Measurements from ENCODE around the gene LYSET. TPM values are rescaled to one million over a fixed set of nuclear protein-coding genes. Genes with fewer than 3 reads are reported as not detected.
"Not testable (repeated sequence)": the region's sequence is repeated elsewhere in the genome, so short reads cannot be mapped to it uniquely, and the experiment has no call there.

LYSET gene
- total RNA-seq, 1 donor from 2014 or later = 28.3 TPM

DNA sequence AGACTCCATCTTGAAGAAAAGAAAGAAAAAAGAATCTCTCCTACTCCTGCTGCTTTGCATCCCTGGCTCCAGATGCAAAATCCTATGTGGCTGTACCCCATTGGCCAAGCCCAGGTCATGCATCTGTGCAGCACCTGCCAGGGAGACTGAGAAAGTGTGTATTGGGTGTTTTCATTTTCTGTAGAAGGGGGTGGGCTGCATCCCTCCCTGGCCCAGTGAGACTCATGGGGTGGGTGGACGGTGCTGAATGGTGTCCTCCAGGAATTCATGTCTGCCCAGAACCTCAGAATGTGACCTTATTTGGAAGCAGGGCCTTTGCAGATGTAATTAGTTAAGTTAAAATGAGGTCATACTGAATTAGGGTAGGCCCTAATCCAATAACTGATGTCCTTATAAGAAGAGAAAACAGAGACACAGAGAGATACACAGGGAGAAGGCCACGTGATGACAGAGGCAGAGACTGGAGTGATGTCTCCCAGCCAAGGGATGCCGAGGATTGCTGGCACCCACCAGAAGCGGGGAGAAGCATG lies 23.6 kb upstream of the LYSET start:
- H3K27ac Mint-ChIP-seq = no peak overlapping the region
- H3K4me1 Mint-ChIP-seq (ENCODE audit: low read depth) = peaks cover 3% of the 10 kb centered on the region
- DNase-seq (ENCODE audit: low spot score, unreplicated experiment) = no peak
- TF ChIP-seq, protein P1, sequence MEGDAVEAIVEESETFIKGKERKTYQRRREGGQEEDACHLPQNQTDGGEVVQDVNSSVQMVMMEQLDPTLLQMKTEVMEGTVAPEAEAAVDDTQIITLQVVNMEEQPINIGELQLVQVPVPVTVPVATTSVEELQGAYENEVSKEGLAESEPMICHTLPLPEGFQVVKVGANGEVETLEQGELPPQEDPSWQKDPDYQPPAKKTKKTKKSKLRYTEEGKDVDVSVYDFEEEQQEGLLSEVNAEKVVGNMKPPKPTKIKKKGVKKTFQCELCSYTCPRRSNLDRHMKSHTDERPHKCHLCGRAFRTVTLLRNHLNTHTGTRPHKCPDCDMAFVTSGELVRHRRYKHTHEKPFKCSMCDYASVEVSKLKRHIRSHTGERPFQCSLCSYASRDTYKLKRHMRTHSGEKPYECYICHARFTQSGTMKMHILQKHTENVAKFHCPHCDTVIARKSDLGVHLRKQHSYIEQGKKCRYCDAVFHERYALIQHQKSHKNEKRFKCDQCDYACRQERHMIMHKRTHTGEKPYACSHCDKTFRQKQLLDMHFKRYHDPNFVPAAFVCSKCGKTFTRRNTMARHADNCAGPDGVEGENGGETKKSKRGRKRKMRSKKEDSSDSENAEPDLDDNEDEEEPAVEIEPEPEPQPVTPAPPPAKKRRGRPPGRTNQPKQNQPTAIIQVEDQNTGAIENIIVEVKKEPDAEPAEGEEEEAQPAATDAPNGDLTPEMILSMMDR (IDR thresholded peaks at IDR 0.05; ENCODE audit: unreplicated experiment) = no peak
- H3K4me3 Mint-ChIP-seq (ENCODE audit: low read depth) = no peak overlapping the region
- no peaks in the 10 kb centered on the region for H3K27me3 Mint-ChIP-seq
- no peaks in the 10 kb centered on the region for H3K36me3 Mint-ChIP-seq (ENCODE audit: insufficient read depth)
- H3K9me3 Mint-ChIP-seq (ENCODE audit: low read depth) = no peaks in the 10 kb centered on the region

DNA sequence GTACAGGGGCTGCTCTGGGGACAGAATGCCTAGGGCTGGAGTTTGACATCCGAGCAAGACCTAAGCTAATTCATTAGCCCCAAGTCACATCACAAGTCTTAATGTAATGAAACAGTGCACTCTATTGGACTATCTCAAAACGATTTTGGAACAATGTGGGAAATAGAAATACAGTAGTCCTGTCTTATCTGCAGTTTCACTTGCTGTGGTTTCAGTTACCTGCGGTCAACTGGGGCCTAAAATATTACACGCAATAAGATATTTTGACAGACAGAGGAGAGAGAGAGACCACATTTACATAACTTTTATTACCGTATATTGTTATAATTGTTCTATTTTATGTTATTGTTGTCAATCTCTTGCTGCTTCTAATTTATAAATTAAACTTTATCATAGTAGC lies 21.6 kb upstream of the LYSET start:
- H3K4me1 Mint-ChIP-seq (ENCODE audit: low read depth) = no peaks in the 10 kb centered on the region
- H3K27me3 Mint-ChIP-seq = no peaks in the 10 kb centered on the region
- H3K4me3 Mint-ChIP-seq (ENCODE audit: low read depth) = no peak overlapping the region

DNA sequence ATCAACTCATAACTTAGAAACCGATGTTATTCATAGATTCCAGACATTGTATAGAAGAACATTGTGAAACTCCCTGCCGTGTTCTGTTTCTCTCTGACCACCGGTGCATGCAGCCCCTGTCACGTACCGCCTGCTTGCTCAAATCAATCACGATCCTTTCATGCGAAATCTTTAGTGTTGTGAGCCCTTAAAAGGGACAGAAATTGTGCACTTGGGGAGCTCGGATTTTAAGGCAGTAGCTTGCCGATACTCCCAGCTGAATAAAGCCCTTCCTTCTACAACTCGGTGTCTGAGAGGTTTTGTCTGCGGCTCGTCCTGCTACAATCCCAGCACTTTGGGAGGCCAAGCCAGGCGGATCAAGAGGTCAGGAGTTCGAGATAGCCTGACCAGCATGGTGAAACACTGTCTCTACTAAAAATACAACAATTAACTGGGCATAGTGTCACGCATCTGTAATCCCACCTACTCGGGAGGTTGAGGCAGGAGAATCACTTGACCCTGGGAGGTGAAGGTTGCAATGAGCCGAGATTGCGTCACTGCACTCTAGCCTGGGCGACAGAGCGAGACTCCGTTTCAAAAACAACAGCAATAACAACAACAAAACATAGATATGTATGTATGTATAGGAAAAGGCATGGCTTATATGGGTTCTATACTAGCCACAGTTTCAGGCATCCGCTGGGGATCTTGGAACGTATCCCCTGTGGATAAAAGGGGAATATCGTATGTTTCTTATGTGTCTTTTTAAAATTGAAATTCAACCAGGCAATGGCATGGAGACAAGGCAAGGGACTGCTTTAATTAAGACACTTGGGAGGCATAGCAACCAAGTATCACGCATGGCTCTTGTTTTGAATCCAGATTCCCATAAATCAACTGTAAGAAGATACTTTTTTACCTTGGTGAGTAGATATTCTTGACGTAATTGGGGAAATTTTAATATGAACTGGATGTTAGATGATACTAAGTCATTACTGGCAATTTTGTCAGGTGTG lies 19.5 kb upstream of the LYSET start:
- peak overlapping the region; percentile 47 for H3K27ac Mint-ChIP-seq
- not testable (repeated sequence) for H3K9me3 Mint-ChIP-seq (ENCODE audit: low read depth); H3K27me3 Mint-ChIP-seq; H3K36me3 Mint-ChIP-seq (ENCODE audit: insufficient read depth); H3K4me1 Mint-ChIP-seq (ENCODE audit: low read depth); DNase-seq (ENCODE audit: low spot score, unreplicated experiment); H3K4me3 Mint-ChIP-seq (ENCODE audit: low read depth)

More for the DNA sequence above, 21.6 kb upstream of the LYSET start:
- Mint-ChIP-seq H3K36me3 (ENCODE audit: insufficient read depth) (no peaks in the 10 kb centered on the region), H3K27ac (no peak overlapping the region), H3K9me3 (ENCODE audit: low read depth) (no peaks in the 10 kb centered on the region)
- TF ChIP-seq, protein P1 (IDR thresholded peaks at IDR 0.05; ENCODE audit: unreplicated experiment) = no peak
- DNase-seq (ENCODE audit: low spot score, unreplicated experiment) = no peak

DNA sequence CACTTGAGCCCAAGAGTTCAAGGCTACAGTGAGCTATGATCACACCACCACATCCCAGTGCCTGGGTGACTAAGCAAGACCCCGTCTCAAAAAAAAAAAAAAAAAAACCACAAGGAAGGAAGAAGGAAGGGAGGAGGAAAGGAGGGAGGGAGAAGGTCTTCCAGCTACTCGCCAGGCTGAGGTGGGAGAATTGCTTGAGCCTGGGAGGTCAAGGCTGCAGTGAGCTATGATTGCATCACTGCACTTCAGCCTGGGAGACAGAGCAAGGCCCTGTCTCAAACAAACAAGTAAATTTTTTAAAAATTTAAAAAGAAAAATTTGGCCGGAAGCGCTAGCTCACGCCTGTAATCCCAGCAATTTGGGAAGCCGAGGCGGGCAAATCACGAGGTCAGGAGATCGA lies 16.5 kb upstream of the LYSET start:
- H3K27ac Mint-ChIP-seq; H3K4me3 Mint-ChIP-seq (ENCODE audit: low read depth); DNase-seq (ENCODE audit: low spot score, unreplicated experiment); H3K36me3 Mint-ChIP-seq (ENCODE audit: insufficient read depth); H3K27me3 Mint-ChIP-seq; H3K9me3 Mint-ChIP-seq (ENCODE audit: low read depth); H3K4me1 Mint-ChIP-seq (ENCODE audit: low read depth): not testable (repeated sequence)

DNA sequence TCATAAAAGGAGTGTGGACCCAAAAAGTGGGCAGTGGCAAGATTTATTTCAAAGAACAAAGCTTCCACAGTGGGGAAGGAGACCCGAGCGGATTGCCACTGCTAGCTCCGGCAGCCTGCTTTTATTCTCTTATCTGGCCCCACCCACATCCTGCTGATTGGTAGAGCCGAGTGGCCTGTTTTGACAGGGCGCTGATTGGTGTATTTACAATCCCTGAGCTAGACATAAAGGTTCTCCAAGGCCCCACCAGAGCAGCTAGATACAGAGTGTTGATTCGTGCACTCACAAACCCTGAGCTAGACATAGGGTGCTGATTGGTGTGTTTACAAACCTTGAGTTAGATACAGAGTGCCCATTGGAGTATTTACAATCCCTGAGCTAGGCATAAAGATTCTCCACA lies 15.5 kb upstream of the LYSET start:
- H3K4me1 Mint-ChIP-seq (ENCODE audit: low read depth); H3K27ac Mint-ChIP-seq; H3K9me3 Mint-ChIP-seq (ENCODE audit: low read depth); H3K27me3 Mint-ChIP-seq; H3K36me3 Mint-ChIP-seq (ENCODE audit: insufficient read depth); DNase-seq (ENCODE audit: low spot score, unreplicated experiment); H3K4me3 Mint-ChIP-seq (ENCODE audit: low read depth): not testable (repeated sequence)

DNA sequence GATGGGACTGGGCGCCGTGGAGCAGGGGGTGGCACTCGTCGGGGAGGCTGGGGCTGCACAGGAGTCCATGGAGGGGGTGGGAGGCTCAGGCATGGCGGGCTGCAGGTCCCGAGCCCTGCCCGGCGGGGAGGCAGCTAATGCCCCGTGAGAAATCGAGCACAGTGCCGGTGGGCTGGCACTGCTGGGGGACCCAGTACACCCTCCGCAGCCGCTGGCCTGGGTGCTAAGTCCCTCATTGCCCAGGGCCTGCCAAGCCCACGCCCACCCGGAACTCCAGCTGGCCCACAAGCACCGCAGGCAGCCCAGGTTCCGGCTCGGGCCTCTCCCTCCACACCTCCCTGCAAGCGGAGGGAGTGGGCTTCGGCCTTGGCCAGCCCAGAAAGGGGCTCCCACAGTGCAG lies 15.0 kb upstream of the LYSET start:
- DNase-seq (ENCODE audit: low spot score, unreplicated experiment); H3K9me3 Mint-ChIP-seq (ENCODE audit: low read depth); H3K27ac Mint-ChIP-seq; H3K4me1 Mint-ChIP-seq (ENCODE audit: low read depth); H3K36me3 Mint-ChIP-seq (ENCODE audit: insufficient read depth); H3K27me3 Mint-ChIP-seq; H3K4me3 Mint-ChIP-seq (ENCODE audit: low read depth): not testable (repeated sequence)

DNA sequence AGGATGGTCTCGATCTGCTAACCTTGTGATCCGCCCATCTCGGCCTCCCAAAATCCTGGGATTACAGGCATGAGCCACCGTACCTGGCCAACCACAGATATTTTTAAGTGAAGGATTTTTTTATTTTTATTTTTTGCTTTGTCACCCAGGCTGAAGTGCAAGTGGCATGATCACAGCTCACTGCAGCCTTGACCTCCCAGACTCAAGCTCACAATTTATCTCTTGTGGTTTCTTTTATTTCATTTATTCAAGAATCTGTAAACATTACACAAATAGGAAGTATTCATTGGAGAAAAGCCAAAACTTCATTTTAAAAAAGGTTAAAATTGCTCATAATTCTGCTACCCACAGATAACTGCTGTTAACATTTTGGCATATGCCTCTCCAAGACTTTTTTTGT lies 13.7 kb upstream of the LYSET start:
- H3K9me3 Mint-ChIP-seq (ENCODE audit: low read depth) = peaks cover 3% of the 10 kb centered on the region

More for the DNA sequence above, 13.7 kb upstream of the LYSET start:
- no peak for DNase-seq (ENCODE audit: low spot score, unreplicated experiment)
- Mint-ChIP-seq H3K4me3 (ENCODE audit: low read depth) (no peak overlapping the region), H3K27ac (no peak overlapping the region), H3K4me1 (ENCODE audit: low read depth) (peaks cover 5% of the 10 kb centered on the region), H3K27me3 (no peaks in the 10 kb centered on the region), H3K36me3 (ENCODE audit: insufficient read depth) (no peaks in the 10 kb centered on the region)
- TF ChIP-seq, protein P1 (IDR thresholded peaks at IDR 0.05; ENCODE audit: unreplicated experiment) = no peak

Data from progenitor cell of endocrine pancreas (in vitro differentiated cells).